Pancreas (tissue), 10 donors: ENCODE results near the gene NLRP10. TPM values are rescaled to one million over a fixed set of nuclear protein-coding genes. Genes with fewer than 3 reads are reported as not detected.

Experiments
- ATAC-seq, 4 donors: fragments of 200-7000 bp; cut with Tn5 transposase; one replicate each; pipeline versions ENCODE4 v1.8.0 to v1.9.1; 2020; ENCODE audit warnings: mild to moderate bottlenecking in 4 of 4, moderate library complexity in 4 of 4
- DNase-seq, 6 donors: peaks; one replicate each; pipeline ENCODE4 v3.0.0-alpha.2; 2020
- FAIRE-seq: peaks from 2 replicates; lab custom pipeline; 2012; peaks lifted over from hg19 to GRCh38; lab: Jason Lieb, UNC
- H3K27ac ChIP-seq, 4 donors: fragments of 200-600 bp; sonication (generic); 1 replicate in 3 of 4; 2 replicates in 1 of 4; pipeline versions ENCODE4 v1.5.0 to v1.8.0; 2020
- H3K27me3 ChIP-seq, 4 donors: fragments of 200-600 bp; one replicate each; pipeline ENCODE4 v1.8.0; 2021
- H3K36me3 ChIP-seq, 3 donors: fragments of 200-600 bp; sonication (generic) in 1 of 3; one replicate each; pipeline versions ENCODE4 v1.5.0 to v1.8.0; 2020 to 2021
- H3K4me1 ChIP-seq, 3 donors: fragments of 200-600 bp; one replicate each; pipeline ENCODE4 v1.8.0; 2021
- H3K4me3 ChIP-seq, 4 donors: fragments of 200-600 bp; sonication (generic) in 2 of 4; one replicate each; pipeline versions ENCODE4 v1.5.0 to v1.8.0; 2020 to 2021
- H3K9me3 ChIP-seq, 4 donors: fragments of 200-600 bp; one replicate each; pipeline ENCODE4 v1.8.0; 2021
- WGBS, 2 donors: extraction: QIAGEN DNeasy Blood & Tissue Kit; methylation state at CpG; one replicate each; pipeline ENCODE4 v1.1.7; 2013; 5-methylcytosine and 5-hydroxymethylcytosine counted together
- intact Hi-C, 3 donors: fragments of 100-400 bp; cut with DNase I; formaldehyde crosslinking; loops; one replicate each; pipeline versions ENCODE4 v1.11.1 to v1.14.2; 2022
- polyA plus RNA-seq, 2 donors: library from polyadenylated mRNA; stranded (reverse); fragments of 200-250 nt; gene quantifications; one replicate each; pipeline ENCODE4 v1.2.3, GENCODE V29; 2013
- total RNA-seq, 6 donors: library from RNA; stranded (reverse); fragmentation: NEBNext Ultra II Directional in 4 of 6; extraction: Animal tissue kit (Norgen Biotek cat#: 25700) in 4 of 6; gene quantifications; one replicate each; pipeline versions ENCODE4 v1.2.1 to v1.2.4, GENCODE V29; 2021 to 2023
- TF ChIP-seq, protein P1 (sequence below), 4 donors: fragments of 200-600 bp; sonication (generic) in 3 of 4; IDR thresholded peaks; one replicate each; pipeline versions ENCODE4 v1.5.0 to v1.8.0; 2021; ENCODE audit warnings: antibody characterized with exemption in 4 of 4
- donor health status: healthy with polysubstance abuse.
- donor health status: DM: no; HTN: no; CAD: no; lungs with moderate emphysema.
- donor health status: DM: no; HTN: no; CAD: no.
- donor health status: control.
- donor health status: control.
- donor health status: Bipolar disorder and iron deficiency.
- donor health status: DM: yes; HTN: yes; CAD: no.
- donor health status: DM: no; HTN: no; CAD: no.
- donor health status: DM: no; HTN: no; CAD: no.
- donor health status: DM: yes; HTN: yes; CAD: no.

NLRP10 gene
- total and polyA plus RNA-seq, 8 donors, result 0.05 TPM; not detected in 7

GRCh38 chr11:7964261-7964660 is 986 bp downstream of the NLRP10 start:
- no peak for FAIRE-seq
- DNase-seq, result no peak
- Histone ChIP-seq H3K4me3 (no peak overlapping the region), H3K4me1 (peaks cover 0 to 3% (median 0%) of the 10 kb centered on the region in 3 donors), H3K9me3 (no peaks in the 10 kb centered on the region), H3K36me3 (no peaks in the 10 kb centered on the region), H3K27ac (no peak overlapping the region), H3K27me3 (no peaks in the 10 kb centered on the region)
- intact Hi-C loops, result no loop called here
- no peak for ATAC-seq
- TF ChIP-seq, protein P1, sequence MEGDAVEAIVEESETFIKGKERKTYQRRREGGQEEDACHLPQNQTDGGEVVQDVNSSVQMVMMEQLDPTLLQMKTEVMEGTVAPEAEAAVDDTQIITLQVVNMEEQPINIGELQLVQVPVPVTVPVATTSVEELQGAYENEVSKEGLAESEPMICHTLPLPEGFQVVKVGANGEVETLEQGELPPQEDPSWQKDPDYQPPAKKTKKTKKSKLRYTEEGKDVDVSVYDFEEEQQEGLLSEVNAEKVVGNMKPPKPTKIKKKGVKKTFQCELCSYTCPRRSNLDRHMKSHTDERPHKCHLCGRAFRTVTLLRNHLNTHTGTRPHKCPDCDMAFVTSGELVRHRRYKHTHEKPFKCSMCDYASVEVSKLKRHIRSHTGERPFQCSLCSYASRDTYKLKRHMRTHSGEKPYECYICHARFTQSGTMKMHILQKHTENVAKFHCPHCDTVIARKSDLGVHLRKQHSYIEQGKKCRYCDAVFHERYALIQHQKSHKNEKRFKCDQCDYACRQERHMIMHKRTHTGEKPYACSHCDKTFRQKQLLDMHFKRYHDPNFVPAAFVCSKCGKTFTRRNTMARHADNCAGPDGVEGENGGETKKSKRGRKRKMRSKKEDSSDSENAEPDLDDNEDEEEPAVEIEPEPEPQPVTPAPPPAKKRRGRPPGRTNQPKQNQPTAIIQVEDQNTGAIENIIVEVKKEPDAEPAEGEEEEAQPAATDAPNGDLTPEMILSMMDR (IDR thresholded peaks at IDR 0.05), result no peak
- WGBS, 2 donors, result 46 to 48% methylated on average over 3 of the region's 3 CpGs

DNA sequence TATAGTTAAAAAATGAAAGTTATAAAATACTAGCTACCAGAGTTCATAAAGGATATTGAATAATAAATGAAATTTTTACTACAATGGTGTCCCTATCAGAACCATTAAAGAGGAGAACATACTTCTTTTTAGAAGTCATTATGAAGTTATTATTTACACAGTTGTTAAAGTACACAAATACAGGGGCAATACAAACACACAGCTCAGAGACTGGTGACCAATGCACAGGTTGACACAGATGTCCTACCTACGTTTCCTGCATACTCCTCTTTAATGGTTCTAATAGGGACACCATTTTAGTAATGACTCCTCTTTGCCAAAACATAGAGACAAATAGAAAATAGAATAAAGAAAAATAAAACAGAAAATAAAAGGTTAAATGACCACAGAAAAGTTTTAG is 10.1 kb downstream of the NLRP10 start:
- FAIRE-seq (no peak), DNase-seq (no peak), ATAC-seq (peak in 1 of 4 donors; percentile 40)
- Histone ChIP-seq H3K27ac (no peak overlapping the region), H3K9me3 (no peaks in the 10 kb centered on the region), H3K27me3 (no peaks in the 10 kb centered on the region), H3K4me1 (peaks cover 0 to 4% (median 0%) of the 10 kb centered on the region in 3 donors), H3K36me3 (no peaks in the 10 kb centered on the region), H3K4me3 (no peak overlapping the region)
- WGBS, 2 donors, result 30 to 32% methylated on average over 1 of the region's 1 CpG
- TF ChIP-seq, protein P1 (IDR thresholded peaks at IDR 0.05), result no peak
- intact Hi-C loops, result no loop called here

DNA sequence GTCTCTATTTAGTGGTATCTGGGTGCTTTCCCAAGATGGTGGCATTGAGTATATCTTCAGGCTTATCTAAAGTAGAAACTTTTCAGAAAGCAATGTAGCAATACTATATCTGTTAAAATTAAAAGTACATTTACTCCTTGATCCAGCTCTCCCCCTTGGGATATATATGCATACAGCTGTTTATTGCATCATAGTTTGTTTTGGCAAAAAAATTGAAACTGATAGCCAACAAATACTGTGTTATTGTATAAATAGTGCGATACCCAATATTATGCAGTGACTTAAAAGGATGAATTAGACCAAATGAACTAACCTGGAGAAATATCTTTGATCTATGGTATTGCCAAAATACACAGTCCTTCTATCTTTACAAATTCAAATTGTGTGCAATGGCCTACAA is 15.3 kb downstream of the NLRP10 start:
- TF ChIP-seq, protein P1 (IDR thresholded peaks at IDR 0.05), result no peak
- Histone ChIP-seq H3K27ac (no peak overlapping the region), H3K9me3 (no peaks in the 10 kb centered on the region), H3K4me3 (no peak overlapping the region), H3K36me3 (no peaks in the 10 kb centered on the region), H3K4me1 (peaks cover 0 to 13% (median 0%) of the 10 kb centered on the region in 3 donors), H3K27me3 (no peaks in the 10 kb centered on the region)
- intact Hi-C loops, result no loop called here
- 32 to 38% methylated on average over 1 of the region's 1 CpG for WGBS, 2 donors
- no peak for FAIRE-seq
- peak; percentile 62 to 79 (median 63) for ATAC-seq
- DNase-seq, result no peak

- Histone ChIP-seq H3K4me3 (no peak overlapping the region), H3K9me3 (no peaks in the 10 kb centered on the region), H3K4me1 (no peaks in the 10 kb centered on the region), H3K27ac (no peak overlapping the region), H3K36me3 (no peaks in the 10 kb centered on the region), H3K27me3 (no peaks in the 10 kb centered on the region)
- DNase-seq (no peak), ATAC-seq (no peak), FAIRE-seq (no peak)
- WGBS, 2 donors, result 77 to 93% methylated on average over 2 of the region's 2 CpGs
- TF ChIP-seq, protein P1 (IDR thresholded peaks at IDR 0.05), result no peak
- intact Hi-C loops, result no loop called here
Measured at GRCh38 chr11:7944123-7944522, 21.1 kb downstream of the NLRP10 start.

- Histone ChIP-seq H3K27ac (no peak within 1 kb of the TSS), H3K27me3 (no peaks in the 10 kb centered on the region), H3K4me3 (no peak within 1 kb of the TSS), H3K36me3 (no peaks in the 10 kb centered on the region), H3K9me3 (no peaks in the 10 kb centered on the region), H3K4me1 (peaks cover 7 to 10% (median 7%) of the 10 kb centered on the region in 3 donors)
- DNase-seq (no peak), ATAC-seq (no peak), FAIRE-seq (no peak)
- intact Hi-C loops, result no loop called here
- 81 to 88% methylated on average over 2 of the region's 2 CpGs for WGBS, 2 donors
- TF ChIP-seq, protein P1 (IDR thresholded peaks at IDR 0.05), result no peak
Measured at GRCh38 chr11:7941608-7942007, 23.6 kb downstream of the NLRP10 start, which contains the start of gene OR10A3. OR10A3 (minus strand) TSS chr11:7941708; CDS start chr11:7939520, 2,188 bp downstream.
